Measurements from ENCODE around the gene PRICKLE1. TPM values are rescaled to one million over a fixed set of nuclear protein-coding genes. Genes with fewer than 3 reads are reported as not detected.
A peak's percentile ranks its signal among the peaks of the same experiment; 100 is the strongest.

The PRICKLE1 gene
- total and polyA plus RNA-seq, 3 donors from 2014 or later: 7.9 to 16.5 (median 11.5) TPM

DNA sequence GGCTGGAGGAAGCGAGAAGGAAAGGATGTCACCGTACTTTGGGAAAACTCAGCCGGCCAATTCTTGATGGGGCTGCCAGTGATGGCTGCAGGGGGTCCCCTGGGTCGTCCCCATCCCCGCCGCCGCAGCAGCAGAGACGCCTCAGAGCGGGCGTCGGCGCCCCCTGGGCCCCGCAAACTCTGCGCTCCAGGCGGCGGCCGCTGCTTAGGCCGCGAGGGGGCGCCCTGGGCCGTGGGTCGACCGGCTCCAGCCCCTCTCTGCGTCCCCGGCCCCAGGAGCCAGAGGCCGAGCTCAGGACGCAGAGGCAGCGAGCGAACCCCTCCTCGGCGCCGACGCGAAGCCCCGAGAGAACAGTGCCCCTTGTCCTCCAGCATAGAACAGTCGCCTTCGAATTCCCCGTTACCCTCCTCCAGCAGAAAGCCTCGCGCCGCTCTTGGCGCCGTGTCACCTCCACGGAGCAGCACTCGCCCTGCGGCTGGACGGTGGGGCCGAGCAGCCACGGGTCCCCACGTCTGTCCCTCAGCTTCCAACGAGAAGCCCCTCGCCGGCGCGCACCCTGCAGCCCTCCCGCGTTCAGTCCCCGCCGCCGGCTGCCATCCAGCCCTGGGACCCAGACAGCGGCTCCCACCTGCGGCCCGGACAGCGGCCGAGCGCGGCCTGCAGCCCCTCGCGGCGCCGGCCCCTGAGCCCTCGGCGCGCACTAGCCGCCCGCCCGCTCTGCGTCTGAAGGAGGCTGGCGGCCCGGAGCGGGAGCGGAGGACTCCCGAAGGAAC, 106.6 kb downstream of the PRICKLE1 start:
- Histone ChIP-seq H3K36me3 (ENCODE audit: low read depth, missing control alignments) (no peaks in the 10 kb centered on the region), H3K27ac (peak overlapping the region; percentile 83 to 90), H3K9me3 (no peaks in the 10 kb centered on the region), H3K27me3 (no peaks in the 10 kb centered on the region), H3K4me3 (peak overlapping the region; percentile 83 to 84), H3K4me1 (peaks cover 12% of the 10 kb centered on the region)
- no peak for TF ChIP-seq POLR2A (IDR thresholded peaks at IDR 0.05)
- TF ChIP-seq, protein P1, sequence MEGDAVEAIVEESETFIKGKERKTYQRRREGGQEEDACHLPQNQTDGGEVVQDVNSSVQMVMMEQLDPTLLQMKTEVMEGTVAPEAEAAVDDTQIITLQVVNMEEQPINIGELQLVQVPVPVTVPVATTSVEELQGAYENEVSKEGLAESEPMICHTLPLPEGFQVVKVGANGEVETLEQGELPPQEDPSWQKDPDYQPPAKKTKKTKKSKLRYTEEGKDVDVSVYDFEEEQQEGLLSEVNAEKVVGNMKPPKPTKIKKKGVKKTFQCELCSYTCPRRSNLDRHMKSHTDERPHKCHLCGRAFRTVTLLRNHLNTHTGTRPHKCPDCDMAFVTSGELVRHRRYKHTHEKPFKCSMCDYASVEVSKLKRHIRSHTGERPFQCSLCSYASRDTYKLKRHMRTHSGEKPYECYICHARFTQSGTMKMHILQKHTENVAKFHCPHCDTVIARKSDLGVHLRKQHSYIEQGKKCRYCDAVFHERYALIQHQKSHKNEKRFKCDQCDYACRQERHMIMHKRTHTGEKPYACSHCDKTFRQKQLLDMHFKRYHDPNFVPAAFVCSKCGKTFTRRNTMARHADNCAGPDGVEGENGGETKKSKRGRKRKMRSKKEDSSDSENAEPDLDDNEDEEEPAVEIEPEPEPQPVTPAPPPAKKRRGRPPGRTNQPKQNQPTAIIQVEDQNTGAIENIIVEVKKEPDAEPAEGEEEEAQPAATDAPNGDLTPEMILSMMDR (IDR thresholded peaks at IDR 0.05): peak; percentile 83 to 90 (median 87)
- WGBS, 2 donors: 0 to 3% methylated on average over 4 to 77 of the region's 83 CpGs
- intact Hi-C loops (cut with DNase I; ENCODE audit: low total_unique reads): loop anchor here (10.0 kb wide), 1 partner anchor 82 kb away; no protein-coding TSS in a partner anchor
- DNase-seq: peak; percentile 83

DNA sequence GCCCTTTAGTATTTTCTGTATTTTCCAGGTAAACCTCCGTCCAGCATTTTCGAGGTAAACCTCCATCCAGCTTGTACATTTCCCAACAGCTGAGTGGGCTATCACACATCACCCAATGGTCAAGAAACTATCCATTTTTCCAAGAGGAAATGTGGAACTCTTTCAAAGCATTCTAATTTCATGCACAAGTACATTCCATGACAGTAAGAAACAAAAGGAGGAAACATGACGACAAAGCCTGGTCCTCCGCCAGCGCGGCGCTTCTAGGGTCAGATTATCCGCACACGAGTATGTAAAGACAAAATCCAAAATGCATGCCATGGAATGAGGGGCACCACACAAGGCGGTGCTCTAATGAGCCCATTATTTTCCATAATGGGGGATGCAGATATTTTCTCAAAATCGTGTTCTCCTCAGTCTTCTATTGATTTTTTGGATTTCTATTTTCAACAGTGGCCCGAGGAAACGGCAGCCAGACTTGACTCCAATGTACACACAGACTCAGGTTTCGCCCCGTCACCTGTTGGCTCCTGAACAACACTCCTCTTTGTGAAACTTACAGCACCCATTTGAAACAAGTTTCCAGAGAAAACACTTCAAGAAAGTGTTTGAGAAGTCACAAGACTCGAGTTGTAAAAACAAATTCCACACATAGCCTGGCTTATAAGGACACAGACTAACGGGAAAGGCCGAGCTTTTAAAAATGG, 107.4 kb downstream of the PRICKLE1 start:
- TF ChIP-seq, protein P1 (IDR thresholded peaks at IDR 0.05): no peak
- TF ChIP-seq POLR2A (IDR thresholded peaks at IDR 0.05): no peak
- Histone ChIP-seq H3K4me3 (peak overlapping the region; percentile 83 to 84), H3K4me1 (peaks cover 12% of the 10 kb centered on the region), H3K27ac (peak overlapping the region; percentile 83 to 90), H3K36me3 (ENCODE audit: low read depth, missing control alignments) (no peaks in the 10 kb centered on the region), H3K9me3 (no peaks in the 10 kb centered on the region), H3K27me3 (no peaks in the 10 kb centered on the region)
- DNase-seq: peak; percentile 41
- 26 to 31% methylated on average over 18 of the region's 18 CpGs for WGBS, 2 donors
- intact Hi-C loops (cut with DNase I; ENCODE audit: low total_unique reads): loop anchor here (10.0 kb wide), 1 partner anchor 83 kb away; no protein-coding TSS in a partner anchor

DNA sequence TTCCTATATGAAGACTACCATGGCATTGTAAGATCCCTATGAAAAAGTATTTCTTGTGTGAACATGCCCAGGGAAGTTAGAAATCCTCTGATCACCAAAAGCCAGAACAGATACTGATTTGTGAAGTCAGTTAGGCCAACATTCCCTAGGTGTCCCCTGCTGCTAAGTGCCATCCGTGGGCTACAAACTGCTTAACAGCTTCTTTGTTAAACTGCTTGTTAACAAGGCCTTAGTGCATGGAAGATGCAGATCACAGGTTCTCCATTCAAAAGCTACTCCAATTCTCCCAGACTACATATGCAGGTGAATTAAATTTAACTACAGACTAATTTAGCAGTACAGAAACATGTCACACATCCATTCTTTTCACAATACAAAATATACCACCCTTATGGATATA, 108.2 kb downstream of the PRICKLE1 start:
- Histone ChIP-seq H3K4me3 (no peak overlapping the region), H3K4me1 (peaks cover 12% of the 10 kb centered on the region), H3K9me3 (no peaks in the 10 kb centered on the region), H3K27me3 (no peaks in the 10 kb centered on the region), H3K36me3 (ENCODE audit: low read depth, missing control alignments) (no peaks in the 10 kb centered on the region), H3K27ac (peak overlapping the region in 1 of 2 donors; percentile 29)
- TF ChIP-seq, protein P1 (IDR thresholded peaks at IDR 0.05): no peak
- no peak for TF ChIP-seq POLR2A (IDR thresholded peaks at IDR 0.05)
- 64 to 83% methylated on average over 1 of the region's 1 CpG for WGBS, 2 donors
- intact Hi-C loops (cut with DNase I; ENCODE audit: low total_unique reads): loop anchor here (10.0 kb wide), 1 partner anchor 83 kb away; no protein-coding TSS in a partner anchor
- DNase-seq: no peak

DNA sequence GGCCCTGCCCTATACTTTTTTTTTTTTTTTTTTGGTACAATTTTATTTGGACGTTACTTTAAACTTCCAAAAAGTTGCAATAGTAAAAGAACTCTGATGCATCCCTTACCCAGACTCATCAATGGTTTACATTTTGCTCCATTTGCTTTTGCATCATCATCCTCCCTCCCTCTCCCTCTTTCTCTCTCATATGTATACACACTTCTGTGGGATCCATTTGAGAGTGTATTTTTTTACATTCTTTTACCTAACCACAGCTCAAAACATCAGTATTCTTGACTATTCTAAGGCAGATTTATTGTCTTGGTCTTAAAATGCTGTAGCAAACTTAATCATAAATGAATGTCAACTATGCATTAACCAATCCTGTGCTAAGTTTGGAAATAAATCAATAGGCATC, 111.6 kb downstream of the PRICKLE1 start:
- intact Hi-C loops (cut with DNase I; ENCODE audit: low total_unique reads): no loop called here
- Histone ChIP-seq H3K27ac (no peak overlapping the region), H3K4me1 (peaks cover 7% of the 10 kb centered on the region), H3K4me3 (no peak overlapping the region), H3K27me3 (no peaks in the 10 kb centered on the region), H3K36me3 (ENCODE audit: low read depth, missing control alignments) (no peaks in the 10 kb centered on the region), H3K9me3 (no peaks in the 10 kb centered on the region)
- WGBS, 2 donors: 56 to 60% methylated on average over 1 of the region's 1 CpG
- DNase-seq: no peak
- no peak for TF ChIP-seq POLR2A (IDR thresholded peaks at IDR 0.05)
- TF ChIP-seq, protein P1 (IDR thresholded peaks at IDR 0.05): no peak

Measured in testis (tissue), 3 donors.